Measurements from ENCODE around the gene DTNBP1. TPM values are rescaled to one million over a fixed set of nuclear protein-coding genes. Genes with fewer than 3 reads are reported as not detected.

Gene DTNBP1
- total RNA-seq, 1 donor from 2014 or later: 11.0 TPM

DNA sequence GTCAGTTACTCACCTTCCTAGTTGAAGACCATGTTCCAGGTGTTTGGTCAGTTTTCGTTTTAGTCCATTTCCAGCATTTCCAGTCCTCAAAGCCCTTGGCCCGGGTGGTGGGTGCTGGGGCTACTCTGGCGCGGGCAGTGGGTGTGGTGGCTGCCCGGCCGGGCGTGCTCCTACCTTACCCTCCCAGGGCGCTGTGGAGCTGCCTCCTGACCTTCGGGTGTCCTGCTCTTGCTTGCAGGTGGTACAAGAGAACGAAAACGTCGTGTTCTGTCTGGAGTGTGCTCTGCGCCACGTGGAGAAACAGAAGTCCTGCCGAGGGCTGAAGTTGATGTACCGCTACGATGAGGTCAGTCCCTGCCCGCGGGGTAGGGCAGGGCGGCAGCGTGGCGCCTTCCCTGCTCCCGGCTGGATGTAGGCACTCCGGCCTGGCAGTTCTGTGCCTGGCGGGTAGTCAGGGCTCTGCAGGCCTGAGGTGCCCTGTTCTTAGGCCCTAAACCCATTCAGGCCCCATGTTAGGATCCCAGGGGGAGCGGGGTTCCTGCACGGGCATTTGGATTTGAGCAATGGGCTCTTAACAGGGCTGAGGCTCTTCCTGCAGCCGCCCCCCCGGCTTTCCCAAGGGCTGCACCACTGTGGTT, 145.8 kb downstream of the DTNBP1 start:
- DNase-seq (ENCODE audit: low read depth): no peak
- Histone ChIP-seq H3K36me3 (ENCODE audit: control insufficient read depth, insufficient read depth, low read length) (no peaks in the 10 kb centered on the region), H3K4me3 (ENCODE audit: low read depth, low read length) (no peak overlapping the region), H3K27me3 (ENCODE audit: control insufficient read depth, insufficient read depth, low read length) (no peaks in the 10 kb centered on the region)
- TF ChIP-seq, protein P1, sequence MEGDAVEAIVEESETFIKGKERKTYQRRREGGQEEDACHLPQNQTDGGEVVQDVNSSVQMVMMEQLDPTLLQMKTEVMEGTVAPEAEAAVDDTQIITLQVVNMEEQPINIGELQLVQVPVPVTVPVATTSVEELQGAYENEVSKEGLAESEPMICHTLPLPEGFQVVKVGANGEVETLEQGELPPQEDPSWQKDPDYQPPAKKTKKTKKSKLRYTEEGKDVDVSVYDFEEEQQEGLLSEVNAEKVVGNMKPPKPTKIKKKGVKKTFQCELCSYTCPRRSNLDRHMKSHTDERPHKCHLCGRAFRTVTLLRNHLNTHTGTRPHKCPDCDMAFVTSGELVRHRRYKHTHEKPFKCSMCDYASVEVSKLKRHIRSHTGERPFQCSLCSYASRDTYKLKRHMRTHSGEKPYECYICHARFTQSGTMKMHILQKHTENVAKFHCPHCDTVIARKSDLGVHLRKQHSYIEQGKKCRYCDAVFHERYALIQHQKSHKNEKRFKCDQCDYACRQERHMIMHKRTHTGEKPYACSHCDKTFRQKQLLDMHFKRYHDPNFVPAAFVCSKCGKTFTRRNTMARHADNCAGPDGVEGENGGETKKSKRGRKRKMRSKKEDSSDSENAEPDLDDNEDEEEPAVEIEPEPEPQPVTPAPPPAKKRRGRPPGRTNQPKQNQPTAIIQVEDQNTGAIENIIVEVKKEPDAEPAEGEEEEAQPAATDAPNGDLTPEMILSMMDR (IDR thresholded peaks at IDR 0.05; ENCODE audit: insufficient read depth, low read length, poor library complexity, severe bottlenecking): no peak

DNA sequence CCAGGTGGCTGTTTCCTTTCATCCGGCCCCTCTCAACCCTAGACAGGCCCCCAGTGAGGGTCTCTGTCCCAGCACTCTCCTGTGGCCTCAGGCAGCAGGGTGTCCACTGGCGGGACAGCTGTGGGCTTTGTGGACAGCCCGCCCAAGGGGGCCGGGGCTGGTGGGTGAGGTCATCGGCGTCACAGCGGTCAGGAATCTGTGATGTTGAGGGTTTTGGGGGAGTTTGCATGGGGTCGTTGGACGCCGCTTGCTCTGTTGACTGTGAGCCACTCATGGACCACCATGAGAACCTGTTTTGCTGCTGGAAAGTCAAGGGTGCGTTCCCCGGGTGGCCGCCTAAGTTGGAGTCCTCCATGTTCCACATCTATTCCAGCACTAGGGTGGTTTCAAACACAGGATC, 146.4 kb downstream of the DTNBP1 start:
- no peaks in the 10 kb centered on the region for H3K27me3 ChIP-seq (ENCODE audit: control insufficient read depth, insufficient read depth, low read length)
- TF ChIP-seq, protein P1 (IDR thresholded peaks at IDR 0.05; ENCODE audit: insufficient read depth, low read length, poor library complexity, severe bottlenecking): no peak
- peaks cover under 1% of the 10 kb centered on the region for H3K36me3 ChIP-seq (ENCODE audit: control insufficient read depth, insufficient read depth, low read length)
- H3K4me3 ChIP-seq (ENCODE audit: low read depth, low read length): no peak overlapping the region
- DNase-seq (ENCODE audit: low read depth): no peak

DNA sequence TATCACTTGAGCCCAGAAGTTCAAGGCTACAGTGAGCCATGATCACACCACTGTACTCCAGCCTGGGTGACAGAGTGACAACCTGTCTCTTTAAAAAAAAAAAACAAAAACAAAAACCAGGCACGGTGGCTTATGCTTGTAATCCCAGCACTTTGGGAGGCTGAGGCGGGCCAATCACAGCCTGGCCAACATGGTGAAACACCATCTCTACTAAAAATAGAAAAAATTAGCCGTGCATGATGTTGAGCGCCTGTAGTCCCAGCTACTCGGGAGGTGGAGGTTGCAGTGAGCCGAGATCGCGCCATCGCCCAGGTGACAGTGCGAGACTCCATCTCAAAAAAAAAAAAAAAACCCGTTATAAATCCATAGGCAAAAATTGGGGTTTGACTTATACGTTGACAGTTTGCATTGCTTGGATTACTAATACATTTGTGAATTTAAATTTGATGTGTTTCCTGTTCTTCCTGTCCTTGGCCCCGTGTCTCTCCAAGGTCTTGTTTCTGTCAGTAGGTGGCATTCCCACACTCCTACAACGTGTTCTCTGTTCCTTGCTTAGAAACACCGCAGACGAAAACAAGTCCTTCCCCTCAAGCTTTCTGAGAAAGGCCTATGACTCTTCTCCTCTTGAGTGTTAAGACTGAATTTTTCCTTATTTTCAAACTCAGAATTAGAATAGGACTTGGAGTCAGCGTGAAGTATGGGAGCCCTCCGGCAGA, 147.0 kb downstream of the DTNBP1 start:
- no peak for DNase-seq (ENCODE audit: low read depth)
- H3K27me3 ChIP-seq (ENCODE audit: control insufficient read depth, insufficient read depth, low read length): no peaks in the 10 kb centered on the region
- TF ChIP-seq, protein P1 (IDR thresholded peaks at IDR 0.05; ENCODE audit: insufficient read depth, low read length, poor library complexity, severe bottlenecking): no peak
- H3K4me3 ChIP-seq (ENCODE audit: low read depth, low read length): no peak overlapping the region
- H3K36me3 ChIP-seq (ENCODE audit: control insufficient read depth, insufficient read depth, low read length): peaks cover 1% of the 10 kb centered on the region

DNA sequence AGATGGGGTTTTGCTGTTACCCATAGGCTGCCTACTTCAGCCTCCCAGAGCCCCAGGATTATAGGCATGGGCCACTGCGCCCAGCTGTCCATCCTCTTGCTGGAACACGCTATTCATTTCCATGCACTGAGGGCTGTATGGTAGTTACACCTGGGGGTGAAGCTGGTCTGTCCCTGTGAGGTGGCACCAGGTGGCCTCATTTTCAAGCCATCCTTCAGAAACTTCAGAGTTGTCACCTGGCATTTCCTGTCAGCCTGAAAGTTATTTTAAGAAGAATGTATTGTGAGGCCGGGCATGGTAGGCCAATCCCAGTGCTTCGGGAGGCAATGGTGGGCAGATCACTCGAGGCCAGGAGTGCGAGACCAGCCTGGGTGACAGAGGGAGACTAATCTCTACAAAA, 147.6 kb downstream of the DTNBP1 start:
- TF ChIP-seq, protein P1 (IDR thresholded peaks at IDR 0.05; ENCODE audit: insufficient read depth, low read length, poor library complexity, severe bottlenecking): no peak
- DNase-seq (ENCODE audit: low read depth): no peak

DNA sequence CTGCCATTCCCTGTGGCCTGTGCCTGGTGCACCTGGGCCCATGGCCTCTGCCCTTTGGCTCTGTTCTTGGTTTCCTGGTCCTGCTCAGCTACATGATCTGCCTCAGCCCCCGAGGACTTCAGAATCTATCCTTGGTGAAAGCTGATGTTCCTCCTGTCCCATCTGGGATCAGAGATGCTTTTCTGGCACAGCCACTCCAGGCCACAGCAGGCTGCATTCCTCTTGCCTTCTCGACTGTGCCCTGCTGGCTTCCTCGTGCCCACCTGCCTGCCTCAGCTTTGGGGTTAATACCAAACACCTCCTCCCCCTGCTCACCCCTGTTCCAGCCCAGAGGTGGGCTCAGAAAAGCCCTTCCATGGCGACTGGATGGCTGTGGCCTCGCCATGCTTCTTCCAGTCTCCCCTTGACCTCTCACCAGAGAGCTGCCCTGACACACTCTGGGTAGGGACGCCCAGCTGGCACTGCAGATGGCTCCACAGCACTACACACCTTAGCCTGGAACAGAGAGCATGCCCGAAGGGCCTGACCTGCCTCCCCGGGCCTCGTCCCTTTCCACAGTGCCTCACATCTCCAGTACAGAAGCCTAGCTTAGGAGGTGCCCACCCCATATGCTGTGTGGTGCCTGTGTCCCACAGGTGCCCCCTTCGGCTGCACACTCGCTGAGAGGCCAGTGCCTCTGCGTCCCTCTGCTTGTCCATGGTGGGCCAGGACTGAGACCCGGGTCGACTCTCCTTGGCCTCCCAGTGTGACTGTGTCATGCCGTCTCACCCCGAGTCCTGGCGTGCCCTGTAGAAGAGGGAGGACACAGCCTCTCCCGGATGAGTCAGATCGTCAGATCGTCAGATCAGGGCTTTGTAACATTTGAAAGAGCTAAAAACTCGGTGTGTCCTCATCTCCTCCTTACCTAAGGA, 148.8 kb downstream of the DTNBP1 start:
- Histone ChIP-seq H3K4me3 (ENCODE audit: low read depth, low read length) (no peak overlapping the region), H3K36me3 (ENCODE audit: control insufficient read depth, insufficient read depth, low read length) (peaks cover 1% of the 10 kb centered on the region), H3K27me3 (ENCODE audit: control insufficient read depth, insufficient read depth, low read length) (no peaks in the 10 kb centered on the region)
- TF ChIP-seq, protein P1 (IDR thresholded peaks at IDR 0.05; ENCODE audit: insufficient read depth, low read length, poor library complexity, severe bottlenecking): no peak
- DNase-seq (ENCODE audit: low read depth): no peak

More for the DNA sequence above, 147.6 kb downstream of the DTNBP1 start:
- Histone ChIP-seq H3K4me3 (ENCODE audit: low read depth, low read length) (no peak overlapping the region), H3K36me3 (ENCODE audit: control insufficient read depth, insufficient read depth, low read length) (peaks cover 1% of the 10 kb centered on the region), H3K27me3 (ENCODE audit: control insufficient read depth, insufficient read depth, low read length) (no peaks in the 10 kb centered on the region)

Data from kidney epithelial cell (primary cell).